SK-N-SH (cell line): ENCODE measurements around the gene ARHGAP10. TPM values are rescaled to one million over a fixed set of nuclear protein-coding genes. Genes with fewer than 3 reads are reported as not detected.

Source experiments
- CTCF ChIA-PET: fragments of 300-600, 350-600 bp; formaldehyde crosslinking; extraction: SDS; loops from one replicate; lab custom pipeline; 2021; lab: Yijun Ruan, JAX
- POLR2A ChIA-PET: fragments of 350-600 bp; sonication (Branson Sonifier 250); formaldehyde crosslinking; extraction: SDS; loops from one replicate; lab custom pipeline; 2020; ENCODE audit warnings: antibody characterized with exemption, inconsistent platforms; lab: Yijun Ruan, JAX
- DNase-seq: peaks from one replicate; pipeline ENCODE4 v3.0.0; 2012
- H2AFZ ChIP-seq: fragments of 200-600 bp; sonication (generic); 2 replicates; pipeline ENCODE4 v1.8.1; 2016; ENCODE audit warnings: antibody characterized with exemption, mild to moderate bottlenecking, low read depth
- H3F3A ChIP-seq: fragments of 200-600 bp; sonication (generic); replicated peaks from 2 replicates; pipeline ENCODE3; 2016; ENCODE audit warnings: antibody characterized with exemption, mild to moderate bottlenecking; ENCODE audit not compliant: insufficient read depth
- H3K27ac ChIP-seq, 2 experiments: fragments of 200-500 bp in 1 of 2; fragments of 200-600 bp in 1 of 2; sonication (Bioruptor generic) in 1 of 2; sonication (generic), shearing (Covaris generic) in 1 of 2; 2 replicates each; pipeline versions ENCODE4 v1.5.1 to v1.6.1; 2014 to 2016; ENCODE audit warnings: low read depth in 2 of 2, inconsistent platforms in 1 of 2, low read length in 1 of 2, mild to moderate bottlenecking in 1 of 2, mixed read lengths in 1 of 2
- H3K27me3 ChIP-seq: fragments of 200-600 bp; sonication (generic), shearing (Covaris generic); 2 replicates; pipeline ENCODE4 v1.6.1; 2016; ENCODE audit warnings: mixed run types; ENCODE audit not compliant: insufficient read depth
- H3K36me3 ChIP-seq, 2 experiments: fragments of 200-500 bp in 1 of 2; fragments of 200-600 bp in 1 of 2; sonication (Bioruptor generic) in 1 of 2; sonication (generic) in 1 of 2; replicated peaks in 1 of 2; 2 replicates each; pipeline versions ENCODE3 to v1.5.1; 2014 to 2016; ENCODE audit warnings: low read length in 1 of 2, mild to moderate bottlenecking in 1 of 2; ENCODE audit not compliant: insufficient read depth in 2 of 2, control insufficient read depth in 1 of 2
- H3K4me1 ChIP-seq, 2 experiments: fragments of 200-500 bp in 1 of 2; fragments of 200-600 bp in 1 of 2; sonication (Bioruptor generic) in 1 of 2; sonication (generic), shearing (Covaris generic) in 1 of 2; 2 replicates each; pipeline versions ENCODE4 v1.5.1 to v1.6.1; 2014 to 2016; ENCODE audit warnings: low read depth in 1 of 2, low read length in 1 of 2, mixed run types in 1 of 2; ENCODE audit not compliant: insufficient read depth in 2 of 2, control insufficient read depth in 1 of 2
- H3K4me2 ChIP-seq: fragments of 200-600 bp; sonication (generic), shearing (Covaris generic); 2 replicates; pipeline ENCODE4 v1.6.1; 2017; ENCODE audit warnings: mixed run types
- H3K4me3 ChIP-seq, 2 experiments: fragments of 200-500 bp in 1 of 2; fragments of 200-600 bp in 1 of 2; sonication (Bioruptor generic) in 1 of 2; sonication (generic), shearing (Covaris generic) in 1 of 2; 2 replicates each; pipeline versions ENCODE4 v1.5.1 to v1.8.1; 2014 to 2016; ENCODE audit warnings: low read depth in 2 of 2, inconsistent platforms in 1 of 2, low read length in 1 of 2, mild to moderate bottlenecking in 1 of 2, mixed read lengths in 1 of 2, moderate library complexity in 1 of 2
- H3K79me2 ChIP-seq: fragments of 200-600 bp; sonication (generic); 2 replicates; pipeline ENCODE4 v1.8.1; 2017; ENCODE audit warnings: mild to moderate bottlenecking; ENCODE audit not compliant: insufficient read depth
- H3K9ac ChIP-seq: fragments of 200-600 bp; sonication (generic); 2 replicates; pipeline ENCODE4 v1.6.1; 2017; ENCODE audit warnings: mixed run types
- H3K9me2 ChIP-seq: fragments of 200-600 bp; sonication (generic); 2 replicates; pipeline ENCODE4 v1.6.1; 2017; ENCODE audit warnings: mixed run types
- H3K9me3 ChIP-seq: fragments of 200-600 bp; sonication (generic); 2 replicates; pipeline ENCODE4 v1.6.1; 2017; ENCODE audit warnings: mixed run types, mild to moderate bottlenecking, moderate library complexity
- H4K20me1 ChIP-seq: fragments of 200-600 bp; sonication (generic); 2 replicates; pipeline ENCODE4 v1.6.1; 2017; ENCODE audit warnings: mild to moderate bottlenecking, mixed run types; ENCODE audit not compliant: insufficient read depth
- CTCF ChIP-seq: fragments of 200-600 bp; sonication (generic); IDR thresholded peaks from 2 replicates; pipeline ENCODE4 v1.6.1; 2017; ENCODE audit warnings: antibody characterized with exemption, mild to moderate bottlenecking, moderate library complexity
- EZH2phosphoT487 ChIP-seq: fragments of 200-600 bp; sonication (generic); IDR thresholded peaks from 2 replicates; pipeline ENCODE4 v1.6.1; 2017; ENCODE audit warnings: low read depth, mixed run types, mild to moderate bottlenecking, antibody characterized with exemption, moderate library complexity, borderline replicate concordance
- GABPA ChIP-seq: IDR thresholded peaks from 2 replicates; pipeline ENCODE4 v1.4.0; 2012; ENCODE audit warnings: low read depth, mild to moderate bottlenecking
- MEF2A ChIP-seq: IDR thresholded peaks from 2 replicates; pipeline ENCODE4 v1.4.0; 2012; ENCODE audit warnings: low read depth, borderline replicate concordance
- MXI1 ChIP-seq: IDR thresholded peaks from 2 replicates; pipeline ENCODE4 v1.6.1; 2012; ENCODE audit warnings: mild to moderate bottlenecking, low read depth, low read length, improper control_type of control experiment
- NFIC ChIP-seq: IDR thresholded peaks from 2 replicates; pipeline ENCODE4 v1.4.0; 2012; ENCODE audit warnings: borderline replicate concordance
- RAD21 ChIP-seq: IDR thresholded peaks from 2 replicates; pipeline ENCODE4 v1.6.1; 2012; ENCODE audit warnings: mild to moderate bottlenecking, low read length
- SIN3A ChIP-seq: IDR thresholded peaks from 2 replicates; pipeline ENCODE4 v1.6.1; 2012; ENCODE audit warnings: low read depth, mild to moderate bottlenecking, low read length, moderate library complexity, borderline replicate concordance
- SMC3 ChIP-seq: IDR thresholded peaks from 2 replicates; pipeline ENCODE4 v1.6.1; 2012; ENCODE audit warnings: low read depth, low read length, improper control_type of control experiment
- TEAD4 ChIP-seq: IDR thresholded peaks from 2 replicates; pipeline ENCODE4 v1.4.0; 2012; ENCODE audit warnings: mild to moderate bottlenecking, borderline replicate concordance; ENCODE audit not compliant: insufficient read depth
- YY1 ChIP-seq: IDR thresholded peaks from 2 replicates; pipeline ENCODE4 v1.4.0; 2012; ENCODE audit warnings: low read depth, mild to moderate bottlenecking
- WGBS: methylation state at CpG from one replicate; pipeline ENCODE4 v1.1.6; 2017; ENCODE audit warnings: low lambda C conversion rate; 5-methylcytosine and 5-hydroxymethylcytosine counted together
- polyA plus RNA-seq, 3 experiments: library from polyadenylated mRNA; depleted of rRNA; stranded (reverse); fragments of >200 nt; gene quantifications; 2 replicates each; pipeline ENCODE4 v1.2.3, GENCODE V29; 2012

ARHGAP10 gene
- polyA plus RNA-seq, 1 of the 3 experiments (the other 2 are of a cell fraction), result 15.1 TPM

GRCh38 chr4:147924604-147925412, 192.9 kb downstream of the ARHGAP10 start:
- POLR2A ChIA-PET, result no interaction called here
- DNase-seq, result peak; percentile 66
- Histone ChIP-seq H3K27ac (no peak overlapping the region), H3K4me1 (peaks cover 0 to 13% of the 10 kb centered on the region in 2 experiments; a peak in 2 of 4 replicates)
- CTCF ChIA-PET, result interaction anchor here (0.8 to 1.7 kb wide), 23 partner anchors 8 to 557 kb away, joined by 3 to 12 read pairs (median 4); no protein-coding TSS in a partner anchor
- WGBS, result 59% methylated on average over 3 of the region's 3 CpGs
- TF ChIP-seq RAD21 (peak; percentile 77), GABPA (no peak), CTCF (peak; percentile 51), YY1 (no peak), MEF2A (no peak), SMC3 (peak; percentile 57), NFIC (no peak), SIN3A (no peak)
- TF ChIP-seq, all 33 proteins: peak for 3
- Histone ChIP-seq H3K27me3 (no peaks in the 10 kb centered on the region), H3K9ac (no peak overlapping the region), H3K9me3 (no peaks in the 10 kb centered on the region), H3K79me2 (no peaks in the 10 kb centered on the region), H4K20me1 (no peaks in the 10 kb centered on the region), H3F3A (no peaks in the 10 kb centered on the region), H3K36me3 (peaks cover 8 to 14% of the 10 kb centered on the region in 2 experiments), H3K9me2 (no peaks in the 10 kb centered on the region), H3K4me3 (no peak overlapping the region), H2AFZ (no peak overlapping the region), H3K4me2 (no peak overlapping the region)

- peaks cover 8 to 32% of the 10 kb centered on the region in 2 experiments for H3K36me3 ChIP-seq
- H3K4me3 ChIP-seq, result no peak overlapping the region
- no peak overlapping the region for H3K27ac ChIP-seq
- DNase-seq, result no peak
- no peaks in the 10 kb centered on the region for H4K20me1 ChIP-seq
- no peaks in the 10 kb centered on the region for H3K9me2 ChIP-seq
- CTCF ChIA-PET, result interaction anchor here (0.9 kb wide), 1 partner anchor 14 kb away, joined by 3 read pairs; no protein-coding TSS in a partner anchor
- TF ChIP-seq MEF2A (no peak), EZH2phosphoT487 (no peak), SMC3 (no peak), GABPA (no peak), TEAD4 (no peak), MXI1 (no peak)
- no peaks in the 10 kb centered on the region for H3K79me2 ChIP-seq
- 83% methylated on average over 11 of the region's 11 CpGs for WGBS
- H3F3A ChIP-seq, result no peaks in the 10 kb centered on the region
- no peak overlapping the region for H3K4me2 ChIP-seq
- H3K9ac ChIP-seq, result no peak overlapping the region
- POLR2A ChIA-PET, result no interaction called here
- H3K4me1 ChIP-seq, result peaks cover 0 to 13% of the 10 kb centered on the region in 2 experiments; a peak in 2 of 4 replicates
- no peaks in the 10 kb centered on the region for H3K27me3 ChIP-seq
- H3K9me3 ChIP-seq, result no peaks in the 10 kb centered on the region
- no peak overlapping the region for H2AFZ ChIP-seq
Observed at GRCh38 chr4:147927377-147928137, 195.7 kb downstream of the ARHGAP10 start.
